Panc1 (cell line): ENCODE data around the gene IGF2R. TPM values are rescaled to one million over a fixed set of nuclear protein-coding genes. Genes with fewer than 3 reads are reported as not detected.
A peak's percentile ranks its signal among the peaks of the same experiment; 100 is the strongest.

Source experiments
- ATAC-seq: fragments of 200-7000 bp; cut with Tn5 transposase; 2 replicates; pipeline ENCODE4 v1.9.1; 2020; ENCODE audit warnings: mild to moderate bottlenecking, moderate library complexity
- BruUV-seq: library from RNA; stranded (reverse); fragments of 400-500 nt; replicated peaks from 2 replicates; lab custom pipeline; 2021; lab: Mats Ljungman, UMichigan
- CTCF ChIA-PET: fragments of 300-600 bp; sonication (Branson Sonifier 250); formaldehyde crosslinking; loops from one replicate; lab custom pipeline; 2022; ENCODE audit warnings: antibody characterized with exemption; lab: Charles Lee
- POLR2A ChIA-PET: fragments of 300-600 bp; sonication (Branson Sonifier 250); formaldehyde crosslinking; loops from one replicate; lab custom pipeline; 2022; ENCODE audit warnings: antibody characterized with exemption; lab: Charles Lee
- DNase-seq: peaks from one replicate; pipeline ENCODE4 v3.0.0-alpha.2; 2010; ENCODE audit warnings: low read depth, low spot score
- H3K27ac ChIP-seq: 2 replicates; pipeline ENCODE4 v1.5.1; 2011; ENCODE audit warnings: mild to moderate bottlenecking, low read length, inconsistent platforms
- H3K27me3 ChIP-seq: fragments of 200-500 bp; sonication (Bioruptor generic); 2 replicates; pipeline ENCODE4 v1.6.0; 2014; ENCODE audit warnings: low read length, inconsistent platforms; ENCODE audit not compliant: control insufficient read depth, insufficient read depth
- H3K36me3 ChIP-seq: fragments of 200-500 bp; sonication (Bioruptor generic); 2 replicates; pipeline ENCODE4 v1.5.1; 2014; ENCODE audit warnings: inconsistent platforms, mild to moderate bottlenecking, low read length, moderate library complexity; ENCODE audit not compliant: control insufficient read depth, insufficient read depth
- H3K4me1 ChIP-seq: 2 replicates; pipeline ENCODE4 v1.5.1; 2011; ENCODE audit warnings: inconsistent platforms, mild to moderate bottlenecking, low read length, moderate library complexity; ENCODE audit not compliant: control insufficient read depth, insufficient read depth
- H3K4me3 ChIP-seq, 2 experiments: 2 replicates each; pipeline ENCODE4 v1.5.1; 2011 to 2012; ENCODE audit warnings: low read depth in 2 of 2, low read length in 2 of 2, mild to moderate bottlenecking in 2 of 2, inconsistent platforms in 1 of 2, moderate library complexity in 1 of 2
- H3K9me3 ChIP-seq: fragments of 200-500 bp; sonication (Bioruptor generic); 2 replicates; pipeline ENCODE4 v1.5.1; 2014; ENCODE audit warnings: low read depth, mild to moderate bottlenecking, inconsistent platforms, low read length, moderate library complexity; ENCODE audit not compliant: control insufficient read depth, insufficient read depth
- CTCF ChIP-seq: fragments of 450-650 bp; IDR thresholded peaks from 2 replicates; pipeline ENCODE4 v1.5.1; 2017; ENCODE audit warnings: mild to moderate bottlenecking
- POLR2AphosphoS5 ChIP-seq: IDR thresholded peaks from 2 replicates; pipeline ENCODE4 v1.6.1; 2012; ENCODE audit warnings: mild to moderate bottlenecking, low read depth, low read length, moderate library complexity
- REST ChIP-seq, 2 experiments: IDR thresholded peaks; 2 replicates each; pipeline ENCODE4 v1.6.1; 2011 to 2012; ENCODE audit warnings: low read depth in 2 of 2, control low read depth in 1 of 2, low read length in 1 of 2, mild to moderate bottlenecking in 1 of 2, moderate library complexity in 1 of 2; ENCODE audit not compliant: insufficient read depth in 1 of 2
- SIN3A ChIP-seq: IDR thresholded peaks from 2 replicates; pipeline ENCODE4 v1.6.1; 2012; ENCODE audit warnings: low read depth, mild to moderate bottlenecking, low read length, moderate library complexity, borderline replicate concordance; ENCODE audit not compliant: insufficient read depth
- TCF7L2 ChIP-seq: IDR thresholded peaks from 2 replicates; pipeline ENCODE4 v1.6.1; 2011; ENCODE audit warnings: mild to moderate bottlenecking, low read depth, low read length, inconsistent platforms
- in situ Hi-C: cut with HindIII; loops from 2 replicates; pipeline ENCODE4 v1.10.0; 2016; ENCODE audit warnings: low sequenced_read_pairs, low pct_unique_long_range_greater_than_20kb
- intact Hi-C: fragments of 100-400 bp; cut with micrococcal nuclease; formaldehyde crosslinking; loops from one replicate; pipeline ENCODE4 v1.10.0; 2022; ENCODE audit not compliant: unreplicated experiment
- total RNA-seq: library from RNA; stranded (reverse); gene quantifications from one replicate; pipeline ENCODE4 v1.2.1, GENCODE V29; 2021; ENCODE audit not compliant: unreplicated experiment

The IGF2R gene
- total RNA-seq, 1 experiment from 2014 or later, result 163 TPM

GRCh38 chr6:160005861-160006540, 37.1 kb downstream of the IGF2R start:
- no peaks in the 10 kb centered on the region for H3K27me3 ChIP-seq
- H3K4me3 ChIP-seq, result no peak overlapping the region
- BruUV-seq, result no TSS peak
- TF ChIP-seq SIN3A (no peak), REST (IDR thresholded peaks at IDR 0.05; ENCODE audit: insufficient read depth in 1 of 2, low read depth in 2 of 2, low read length in 1 of 2) (peak; percentile 40 to 55; a peak in 1 of 4 replicates), POLR2AphosphoS5 (no peak)
- H3K27ac ChIP-seq, result no peak overlapping the region
- H3K9me3 ChIP-seq, result peaks cover 6% of the 10 kb centered on the region; the same call in 1 of the 2 replicates
- ChIA-PET POLR2A (no interaction called here), CTCF (no interaction called here)
- no peak for DNase-seq
- H3K4me1 ChIP-seq, result no peaks in the 10 kb centered on the region
- in situ Hi-C loops, result no loop called here
- no peak for ATAC-seq
- intact Hi-C loops, result no loop called here
- peaks cover 3% of the 10 kb centered on the region; the same call in 1 of the 2 replicates for H3K36me3 ChIP-seq

GRCh38 chr6:160007145-160007544, 38.3 kb downstream of the IGF2R start:
- POLR2A ChIA-PET, result no interaction called here
- no peak for ATAC-seq
- no peak overlapping the region for H3K4me3 ChIP-seq
- intact Hi-C loops (no loop called here), in situ Hi-C loops (no loop called here)
- no peak overlapping the region for H3K27ac ChIP-seq
- TF ChIP-seq TCF7L2 (no peak), CTCF (no peak), POLR2AphosphoS5 (no peak), REST (IDR thresholded peaks at IDR 0.05; ENCODE audit: insufficient read depth in 1 of 2, low read depth in 2 of 2, low read length in 1 of 2) (no peak), SIN3A (no peak)
- peaks cover 6% of the 10 kb centered on the region; the same call in 1 of the 2 replicates for H3K9me3 ChIP-seq
- no peaks in the 10 kb centered on the region for H3K27me3 ChIP-seq
- peaks cover 7% of the 10 kb centered on the region for H3K36me3 ChIP-seq
- H3K4me1 ChIP-seq, result no peaks in the 10 kb centered on the region
- no TSS peak for BruUV-seq
- no peak for DNase-seq
- CTCF ChIA-PET, result no interaction called here
